Measurements from ENCODE around the gene PIK3C3.

Gene PIK3C3

GRCh38 chr18:41974796-41975201 lies 19.8 kb downstream of the PIK3C3 start:
- no peak overlapping the region for H3K4me3 ChIP-seq (ENCODE audit: low read length)
- no peak for DNase-seq (ENCODE audit: low read depth)
- no peak for TF ChIP-seq CTCF (conservative IDR thresholded peaks at IDR 0.05; ENCODE audit: low read length)

DNA sequence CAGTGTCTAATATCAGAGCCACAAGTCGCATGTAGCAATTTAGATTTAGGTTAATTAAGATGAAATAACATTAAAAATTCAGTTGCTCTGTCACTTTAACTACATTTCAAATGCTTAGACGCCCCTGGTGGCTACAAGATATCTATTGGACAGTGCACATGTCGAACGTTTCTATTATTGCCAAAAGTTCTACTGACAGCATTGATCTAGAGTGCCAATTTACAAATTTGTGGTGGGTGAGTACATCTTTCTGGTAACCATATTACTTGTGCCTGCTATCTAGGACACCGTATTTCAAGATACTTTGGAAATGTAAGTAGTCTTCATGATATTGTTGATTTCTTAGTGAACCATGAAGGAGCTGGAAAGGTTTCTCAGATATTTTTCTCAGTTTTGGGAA lies 20.2 kb downstream of the PIK3C3 start:
- no peak overlapping the region for H3K4me3 ChIP-seq (ENCODE audit: low read length)
- no peak for DNase-seq (ENCODE audit: low read depth)
- TF ChIP-seq CTCF (conservative IDR thresholded peaks at IDR 0.05; ENCODE audit: low read length) = no peak

- no peak for DNase-seq (ENCODE audit: low read depth)
- no peak for TF ChIP-seq CTCF (conservative IDR thresholded peaks at IDR 0.05; ENCODE audit: low read length)
- no peak overlapping the region for H3K4me3 ChIP-seq (ENCODE audit: low read length)
Measured at GRCh38 chr18:41977233-41977632, 22.2 kb downstream of the PIK3C3 start.

DNA sequence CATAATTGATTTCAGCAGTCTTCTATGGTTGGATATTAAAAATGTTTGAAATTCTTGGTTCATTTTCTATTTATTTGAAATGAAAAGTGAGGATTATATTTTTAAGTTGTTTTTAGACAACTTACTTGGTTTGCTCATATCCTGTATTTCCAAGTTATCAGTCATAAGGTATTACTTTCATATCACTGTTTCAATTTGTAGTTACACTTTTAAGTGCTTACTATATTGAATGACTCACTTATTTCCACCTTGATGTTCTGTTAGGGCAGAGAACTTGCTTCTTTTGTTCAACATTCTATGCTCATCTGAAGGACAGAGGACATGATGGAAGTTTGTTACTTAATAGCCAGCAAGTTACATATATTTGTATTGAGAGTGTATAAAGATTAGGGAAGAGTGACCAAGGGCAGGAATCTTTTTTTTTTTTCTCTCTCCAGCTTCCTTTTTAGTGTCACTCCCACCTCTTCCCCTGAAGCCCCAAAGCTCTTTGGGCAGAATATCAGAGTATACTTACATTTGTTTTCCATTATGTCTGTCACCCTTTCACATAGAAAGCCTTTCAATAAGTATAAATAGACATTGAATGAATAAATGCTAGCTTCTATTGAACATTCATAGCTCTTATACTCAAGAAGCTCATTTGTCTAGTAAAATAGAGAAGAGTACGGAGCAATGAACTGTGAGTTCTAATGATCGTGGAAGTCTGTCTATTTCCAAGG lies 28.1 kb downstream of the PIK3C3 start:
- no peak for TF ChIP-seq CTCF (conservative IDR thresholded peaks at IDR 0.05; ENCODE audit: low read length)
- no peak overlapping the region for H3K4me3 ChIP-seq (ENCODE audit: low read length)
- no peak for DNase-seq (ENCODE audit: low read depth)

- no peak overlapping the region for H3K4me3 ChIP-seq (ENCODE audit: low read length)
- no peak for TF ChIP-seq CTCF (conservative IDR thresholded peaks at IDR 0.05; ENCODE audit: low read length)
- no peak for DNase-seq (ENCODE audit: low read depth)
Measured at GRCh38 chr18:41985914-41986313, 30.9 kb downstream of the PIK3C3 start.

GRCh38 chr18:41989508-41989907 lies 34.5 kb downstream of the PIK3C3 start:
- no peak for DNase-seq (ENCODE audit: low read depth)

More at GRCh38 chr18:41989508-41989907, 34.5 kb downstream of the PIK3C3 start:
- TF ChIP-seq CTCF (conservative IDR thresholded peaks at IDR 0.05; ENCODE audit: low read length) = no peak
- no peak overlapping the region for H3K4me3 ChIP-seq (ENCODE audit: low read length)
